ENCODE measurements around the gene RAD51.

DNA sequence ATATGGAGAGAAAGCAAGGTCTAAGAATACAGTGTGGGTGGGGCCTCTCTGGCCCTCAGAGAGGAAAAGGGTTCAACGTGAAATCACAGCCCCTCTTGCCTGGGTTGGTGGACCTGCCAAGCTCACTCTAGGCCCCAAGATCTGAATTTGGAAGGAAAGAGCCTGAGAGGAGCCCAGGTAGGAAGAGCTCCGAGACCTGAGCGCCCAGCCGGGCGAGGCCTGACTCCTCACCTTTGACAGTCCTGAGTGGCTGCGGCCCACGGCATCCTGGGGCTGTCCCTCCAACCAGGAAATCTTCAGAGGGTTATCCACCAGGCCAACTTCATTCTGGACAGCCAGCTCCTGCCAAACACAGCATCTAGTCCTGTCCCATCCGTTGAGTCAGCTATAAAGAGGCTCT lies 78.5 kb downstream of the RAD51 start:
- TF ChIP-seq EP300 (IDR thresholded peaks at IDR 0.05) (no peak), POLR2AphosphoS5 (IDR thresholded peaks at IDR 0.05) (no peak), POLR2A (IDR thresholded peaks at IDR 0.05) (no peak)
- TF ChIP-seq, protein P1, sequence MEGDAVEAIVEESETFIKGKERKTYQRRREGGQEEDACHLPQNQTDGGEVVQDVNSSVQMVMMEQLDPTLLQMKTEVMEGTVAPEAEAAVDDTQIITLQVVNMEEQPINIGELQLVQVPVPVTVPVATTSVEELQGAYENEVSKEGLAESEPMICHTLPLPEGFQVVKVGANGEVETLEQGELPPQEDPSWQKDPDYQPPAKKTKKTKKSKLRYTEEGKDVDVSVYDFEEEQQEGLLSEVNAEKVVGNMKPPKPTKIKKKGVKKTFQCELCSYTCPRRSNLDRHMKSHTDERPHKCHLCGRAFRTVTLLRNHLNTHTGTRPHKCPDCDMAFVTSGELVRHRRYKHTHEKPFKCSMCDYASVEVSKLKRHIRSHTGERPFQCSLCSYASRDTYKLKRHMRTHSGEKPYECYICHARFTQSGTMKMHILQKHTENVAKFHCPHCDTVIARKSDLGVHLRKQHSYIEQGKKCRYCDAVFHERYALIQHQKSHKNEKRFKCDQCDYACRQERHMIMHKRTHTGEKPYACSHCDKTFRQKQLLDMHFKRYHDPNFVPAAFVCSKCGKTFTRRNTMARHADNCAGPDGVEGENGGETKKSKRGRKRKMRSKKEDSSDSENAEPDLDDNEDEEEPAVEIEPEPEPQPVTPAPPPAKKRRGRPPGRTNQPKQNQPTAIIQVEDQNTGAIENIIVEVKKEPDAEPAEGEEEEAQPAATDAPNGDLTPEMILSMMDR (IDR thresholded peaks at IDR 0.05), result no peak
